GM12878 (cell line): ENCODE results near the gene KIAA1586. TPM values are rescaled to one million over a fixed set of nuclear protein-coding genes. Genes with fewer than 3 reads are reported as not detected.

Source experiments
- ATAC-seq: fragments of 200-7000 bp; cut with Tn5 transposase; 3 replicates; pipeline ENCODE4 v1.9.1; 2020; ENCODE audit warnings: mild to moderate bottlenecking, moderate library complexity
- BruUV-seq: library from RNA; stranded (reverse); fragments of 400-500 nt; replicated peaks from 2 replicates; lab custom pipeline; 2021; lab: Mats Ljungman, UMichigan
- CTCF ChIA-PET: fragments of 300-600 bp; sonication (Branson Sonifier 250); formaldehyde crosslinking; extraction: SDS; loops from one replicate; lab custom pipeline; 2021; ENCODE audit warnings: inconsistent platforms; lab: Yijun Ruan, JAX
- POLR2A ChIA-PET: fragments of 350-600 bp; formaldehyde crosslinking; extraction: SDS; loops from one replicate; lab custom pipeline; 2021; ENCODE audit warnings: inconsistent platforms; lab: Charles Lee
- RAD21 ChIA-PET: fragments of 300-600 bp; sonication (Branson Sonifier 250); formaldehyde crosslinking; loops from one replicate; lab custom pipeline; 2023; ENCODE audit warnings: antibody characterized with exemption; ENCODE audit not compliant: unreplicated experiment; lab: Charles Lee
- SMC1A ChIA-PET: fragments of 300-600 bp; sonication (Branson Sonifier 250); formaldehyde crosslinking; loops from one replicate; lab custom pipeline; 2023; ENCODE audit not compliant: unreplicated experiment, uncharacterized antibody; lab: Charles Lee
- DNase-seq: peaks from one replicate; pipeline ENCODE4 v3.0.0-alpha.2; 2011; ENCODE audit warnings: low read depth, low spot score
- FAIRE-seq: peaks from 3 replicates; lab custom pipeline; 2011; peaks lifted over from hg19 to GRCh38; lab: Jason Lieb, UNC
- H2AFZ ChIP-seq: 2 replicates; pipeline ENCODE4 v1.6.0; 2011; ENCODE audit warnings: low read depth, low read length, control low read depth; ENCODE audit not compliant: control insufficient read depth
- H3K27ac ChIP-seq: 2 replicates; pipeline ENCODE4 v1.5.1; 2011; ENCODE audit warnings: control low read depth; ENCODE audit not compliant: control insufficient read depth, insufficient read depth
- H3K27me3 ChIP-seq, 2 experiments: replicated peaks in 1 of 2; 2 replicates each; pipeline versions ENCODE4 v1.6.0 to v1.6.1; 2011; ENCODE audit warnings: low read length in 1 of 2; ENCODE audit not compliant: control insufficient read depth in 2 of 2, insufficient read depth in 2 of 2
- H3K36me3 ChIP-seq, 2 experiments: 2 replicates each; pipeline ENCODE4 v1.5.1; 2011; ENCODE audit warnings: low read length in 1 of 2; ENCODE audit not compliant: control insufficient read depth in 2 of 2, insufficient read depth in 2 of 2
- H3K4me1 ChIP-seq: 2 replicates; pipeline ENCODE4 v1.6.1; 2011; ENCODE audit warnings: mild to moderate bottlenecking, low read length, moderate library complexity, mixed read lengths; ENCODE audit not compliant: control insufficient read depth, insufficient read depth
- H3K4me2 ChIP-seq: 2 replicates; pipeline ENCODE4 v1.6.0; 2011; ENCODE audit warnings: control low read depth; ENCODE audit not compliant: control insufficient read depth, insufficient read depth
- H3K4me3 ChIP-seq: fragments of 200-600 bp; sonication (generic); 2 replicates; pipeline ENCODE4 v1.5.1; 2016
- H3K79me2 ChIP-seq: 2 replicates; pipeline ENCODE4 v1.6.0; 2011; ENCODE audit warnings: low read length; ENCODE audit not compliant: control insufficient read depth, insufficient read depth
- H3K9ac ChIP-seq: 2 replicates; pipeline ENCODE4 v1.8.0; 2011; ENCODE audit warnings: low read length, control low read depth, mixed read lengths; ENCODE audit not compliant: control insufficient read depth, insufficient read depth
- H3K9me3 ChIP-seq: replicated peaks from 3 replicates; pipeline ENCODE4 v1.5.1; 2011; ENCODE audit warnings: mild to moderate bottlenecking, low read length; ENCODE audit not compliant: control insufficient read depth, insufficient read depth
- H4K20me1 ChIP-seq: 2 replicates; pipeline ENCODE4 v1.6.0; 2011; ENCODE audit not compliant: control insufficient read depth, insufficient read depth
- BHLHE40 ChIP-seq, 2 experiments: fragments of 450-650 bp in 1 of 2; IDR thresholded peaks; 2 replicates each; pipeline ENCODE4 v1.6.1; 2011 to 2017; ENCODE audit warnings: low read depth in 2 of 2, borderline replicate concordance in 1 of 2, improper control_type of control experiment in 1 of 2, low read length in 1 of 2, mild to moderate bottlenecking in 1 of 2
- BRCA1 ChIP-seq: IDR thresholded peaks from 2 replicates; pipeline ENCODE4 v1.6.1; 2011; ENCODE audit warnings: low read depth, low read length, improper control_type of control experiment
- CBX3 ChIP-seq: fragments of 200-600 bp; sonication (generic); IDR thresholded peaks from 2 replicates; pipeline ENCODE4 v1.6.1; 2016; ENCODE audit warnings: low read depth, borderline replicate concordance
- JUNB ChIP-seq: IDR thresholded peaks from 2 replicates; pipeline ENCODE4 v1.6.1; 2016; ENCODE audit warnings: antibody characterized with exemption, mild to moderate bottlenecking
- MAX ChIP-seq: IDR thresholded peaks from 2 replicates; pipeline ENCODE4 v1.6.1; 2012; ENCODE audit warnings: low read depth, low read length, improper control_type of control experiment
- NFIC ChIP-seq: IDR thresholded peaks from 2 replicates; pipeline ENCODE4 v1.6.1; 2012; ENCODE audit warnings: low read depth, mild to moderate bottlenecking, inconsistent platforms, low read length, moderate library complexity
- RAD21 ChIP-seq: IDR thresholded peaks from 2 replicates; pipeline ENCODE4 v1.6.1; 2011; ENCODE audit warnings: mild to moderate bottlenecking, low read depth, low read length, moderate library complexity; ENCODE audit not compliant: insufficient read depth
- REST ChIP-seq: IDR thresholded peaks from 2 replicates; pipeline ENCODE4 v1.6.1; 2012; ENCODE audit warnings: mild to moderate bottlenecking, low read depth, low read length
- SIN3A ChIP-seq: IDR thresholded peaks from 2 replicates; pipeline ENCODE4 v1.6.1; 2012; ENCODE audit warnings: low read depth, low read length, improper control_type of control experiment
- SMARCA5 ChIP-seq: fragments of 450-650 bp; IDR thresholded peaks from 2 replicates; pipeline ENCODE4 v1.6.1; 2017; ENCODE audit warnings: mild to moderate bottlenecking
- SREBF1 ChIP-seq: IDR thresholded peaks from 2 replicates; pipeline ENCODE4 v1.6.1; 2012; ENCODE audit warnings: mild to moderate bottlenecking, low read length
- SRF ChIP-seq, 2 experiments: IDR thresholded peaks; 2 replicates each; pipeline ENCODE4 v1.6.1; 2011; ENCODE audit warnings: low read depth in 2 of 2, low read length in 2 of 2, mild to moderate bottlenecking in 1 of 2, moderate library complexity in 1 of 2
- WGBS: methylation state at CpG from one replicate; pipeline ENCODE4 v1.1.6; 2016; ENCODE audit warnings: low lambda C conversion rate; ENCODE audit not compliant: insufficient replicate concordance, insufficient coverage; ENCODE audit errors: missing lambda C conversion rate; 5-methylcytosine and 5-hydroxymethylcytosine counted together
- in situ Hi-C: fragments of 300-500 bp; cut with MboI; formaldehyde crosslinking; loops from 9 replicates; pipeline ENCODE4 v1.14.3; 2018; ENCODE audit warnings: mixed read lengths
- intact Hi-C: fragments of 100-400 bp; cut with micrococcal nuclease; formaldehyde crosslinking; loops from one replicate; pipeline ENCODE4 v1.14.2; 2022; ENCODE audit not compliant: unreplicated experiment
- polyA plus RNA-seq, 11 experiments: library from polyadenylated mRNA; depleted of rRNA in 4 of 11; unstranded in 6 of 11; stranded (reverse) in 5 of 11; fragments of >200 nt; fragmentation: Nextera tagmentation in 4 of 11; fragmentation: Illumina TruSeq in 1 of 11; extraction: Ambion mirVana in 4 of 11; extraction: Trizol in 1 of 11; gene quantifications; 1 replicate in 1 of 11; 2 replicates in 10 of 11; pipeline versions ENCODE4 v1.2.1 to v1.2.3, GENCODE V29; 2011 to 2016; ENCODE audit warnings: inconsistent platforms in 2 of 11, missing spikeins in 2 of 11, low read depth in 1 of 11
- total RNA-seq, 4 experiments: library from RNA; depleted of rRNA in 3 of 4; stranded (reverse); fragments of >200 nt in 3 of 4; fragmentation: Illumina TruSeq in 1 of 4; extraction: Trizol in 1 of 4; gene quantifications; 2 replicates each; pipeline versions ENCODE4 v1.2.1 to v1.2.3, GENCODE V29; 2013 to 2021
- TF ChIP-seq, protein P1 (sequence below): IDR thresholded peaks from 2 replicates; pipeline ENCODE4 v1.6.1; 2011; ENCODE audit warnings: low read depth, mild to moderate bottlenecking, low read length, moderate library complexity, borderline replicate concordance; ENCODE audit errors: extremely low read depth

KIAA1586 gene
- total and polyA plus RNA-seq, 10 of the 15 experiments (the other 5 are each of a cell fraction or from before 2014, with no cell fraction given) = 13.1 to 33.1 (median 21.2) TPM

GRCh38 chr6:57094689-57095088, 48.2 kb downstream of the KIAA1586 start:
- H3K9ac ChIP-seq = no peak overlapping the region
- SMC1A ChIA-PET = interaction anchor here (0.9 to 1.6 kb wide), 5 partner anchors 9 to 190 kb away, joined by 3 to 6 read pairs (median 4); no protein-coding TSS in a partner anchor

More at GRCh38 chr6:57094689-57095088, 48.2 kb downstream of the KIAA1586 start:
- WGBS = 93% methylated on average over 1 of the region's 1 CpG
- no peak for DNase-seq
- H3K9me3 ChIP-seq = no peaks in the 10 kb centered on the region
- H4K20me1 ChIP-seq = no peaks in the 10 kb centered on the region
- no peak for ATAC-seq
- POLR2A ChIA-PET = interaction anchor here (0.6 to 1.2 kb wide), 3 partner anchors 14 to 279 kb away, joined by 4 to 5 read pairs (median 4); no protein-coding TSS in a partner anchor
- intact Hi-C loops = loop anchor here (5.0 kb wide), 1 partner anchor 223 kb away; the partner anchor contains the start of gene PRIM2
- peaks cover 5 to 10% of the 10 kb centered on the region in 2 experiments; a peak in 3 of 4 replicates for H3K36me3 ChIP-seq
- no peak overlapping the region for H3K27ac ChIP-seq
- CTCF ChIA-PET = interaction anchor here (0.7 to 2.8 kb wide), 7 partner anchors 9 to 221 kb away, joined by 3 to 20 read pairs (median 3); partner anchors contain the start of gene PRIM2
- H3K4me3 ChIP-seq = no peak overlapping the region
- BruUV-seq = no TSS peak
- no peaks in the 10 kb centered on the region for H3K27me3 ChIP-seq
- H3K4me1 ChIP-seq = peaks cover 3% of the 10 kb centered on the region; the same call in 1 of the 2 replicates
- no peak for FAIRE-seq
- no peak for TF ChIP-seq SRF (IDR thresholded peaks at IDR 0.05; ENCODE audit: low read depth in 2 of 2, low read length in 2 of 2)
- no peak for TF ChIP-seq SIN3A
- TF ChIP-seq CBX3 = no peak
- no peak for TF ChIP-seq NFIC
- no peak for TF ChIP-seq JUNB
- TF ChIP-seq, protein P1, sequence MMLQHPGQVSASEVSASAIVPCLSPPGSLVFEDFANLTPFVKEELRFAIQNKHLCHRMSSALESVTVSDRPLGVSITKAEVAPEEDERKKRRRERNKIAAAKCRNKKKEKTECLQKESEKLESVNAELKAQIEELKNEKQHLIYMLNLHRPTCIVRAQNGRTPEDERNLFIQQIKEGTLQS = no peak
- no peak for TF ChIP-seq SREBF1
- TF ChIP-seq MAX = no peak
- TF ChIP-seq BHLHE40 (IDR thresholded peaks at IDR 0.05; ENCODE audit: borderline replicate concordance in 1 of 2, low read depth in 2 of 2, low read length in 1 of 2) = no peak
- TF ChIP-seq RAD21 = no peak
- TF ChIP-seq SMARCA5 = no peak
- TF ChIP-seq REST = no peak
- no peak for TF ChIP-seq BRCA1
- peaks cover 56% of the 10 kb centered on the region for H3K79me2 ChIP-seq
- in situ Hi-C loops = loop anchor here (5.0 kb wide), 1 partner anchor 68 kb away; no protein-coding TSS in a partner anchor
- H2AFZ ChIP-seq = no peak overlapping the region
- RAD21 ChIA-PET = interaction anchor here (0.6 to 1.4 kb wide), 3 partner anchors 9 to 134 kb away, joined by 3 to 5 read pairs (median 4); no protein-coding TSS in a partner anchor
- peak overlapping the region; percentile 33 for H3K4me2 ChIP-seq
